ENCODE measurements around the gene ASIC3.
A peak's percentile ranks its signal among the peaks of the same experiment; 100 is the strongest.

Gene ASIC3

GRCh38 chr7:151057989-151058780 is 9.9 kb downstream of the ASIC3 start:
- peak; percentile 95 for DNase-seq

GRCh38 chr7:151058781-151059366 is 10.5 kb downstream of the ASIC3 start:
- no peak for DNase-seq

GRCh38 chr7:151059367-151060112 is 11.2 kb downstream of the ASIC3 start, which contains the start of gene SLC4A2:
SLC4A2 (plus strand) TSS chr7:151059589; CDS start chr7:151061988, 2,399 bp downstream.
- peak; percentile 66 for DNase-seq

GRCh38 chr7:151060113-151060415 is 11.7 kb downstream of the ASIC3 start:
- DNase-seq: no peak

GRCh38 chr7:151060416-151061212 is 12.3 kb downstream of the ASIC3 start:
- no peak for DNase-seq

GRCh38 chr7:151061213-151062110 is 13.1 kb downstream of the ASIC3 start:
- DNase-seq: no peak

GRCh38 chr7:151062111-151062398 is 13.7 kb downstream of the ASIC3 start:
- DNase-seq: no peak

- DNase-seq: peak; percentile 34
Measured at GRCh38 chr7:151062399-151063211, 14.3 kb downstream of the ASIC3 start.

- DNase-seq: peak; percentile 29
Measured at GRCh38 chr7:151063212-151063561, 14.9 kb downstream of the ASIC3 start.

- DNase-seq: no peak
Measured at GRCh38 chr7:151064454-151064853, 16.1 kb downstream of the ASIC3 start.

- DNase-seq: no peak
Measured at GRCh38 chr7:151064993-151065392, 16.7 kb downstream of the ASIC3 start.

- DNase-seq: no peak
Measured at GRCh38 chr7:151065516-151065915, 17.2 kb downstream of the ASIC3 start.

- DNase-seq: no peak
Measured at GRCh38 chr7:151066273-151066974, 18.1 kb downstream of the ASIC3 start.

- DNase-seq: no peak
Measured at GRCh38 chr7:151068069-151068773, 19.9 kb downstream of the ASIC3 start.

- no peak for DNase-seq
Measured at GRCh38 chr7:151069841-151070573, 21.7 kb downstream of the ASIC3 start.

- DNase-seq: no peak
Measured at GRCh38 chr7:151070574-151070960, 22.2 kb downstream of the ASIC3 start.

- DNase-seq: no peak
Measured at GRCh38 chr7:151071032-151071866, 22.9 kb downstream of the ASIC3 start.

- DNase-seq: no peak
Measured at GRCh38 chr7:151073990-151074389, 25.7 kb downstream of the ASIC3 start.

All from T1000 (cell line).